Mucosa of rectum (tissue), 2 donors: ENCODE results near the gene HVCN1.
"Not testable (repeated sequence)": the region's sequence is repeated elsewhere in the genome, so short reads cannot be mapped to it uniquely, and the experiment has no call there.

ENCODE experiments used
- H3K27ac ChIP-seq, 2 donors: one replicate each; pipeline ENCODE4 v1.7.0; 2013; ENCODE audit warnings: inconsistent platforms in 2 of 2, low read depth in 2 of 2, low read length in 2 of 2
- H3K27me3 ChIP-seq, 2 donors: one replicate each; pipeline ENCODE4 v1.7.0; 2013; ENCODE audit warnings: low read length in 2 of 2; ENCODE audit not compliant: control insufficient read depth in 2 of 2, insufficient read depth in 2 of 2
- H3K36me3 ChIP-seq, 2 donors: one replicate each; pipeline ENCODE4 v1.7.0; 2013; ENCODE audit warnings: low read length in 2 of 2; ENCODE audit not compliant: control insufficient read depth in 2 of 2, insufficient read depth in 2 of 2
- H3K4me1 ChIP-seq, 2 donors: one replicate each; pipeline ENCODE4 v1.7.0; 2013; ENCODE audit warnings: low read length in 2 of 2, mild to moderate bottlenecking in 1 of 2; ENCODE audit not compliant: control insufficient read depth in 2 of 2, insufficient read depth in 2 of 2
- H3K4me3 ChIP-seq, 2 donors: one replicate each; pipeline ENCODE4 v1.7.0; 2013; ENCODE audit warnings: low read length in 2 of 2
- H3K9ac ChIP-seq, 2 donors: one replicate each; pipeline ENCODE4 v1.7.0; 2013; ENCODE audit warnings: low read length in 2 of 2, low read depth in 1 of 2, mild to moderate bottlenecking in 1 of 2
- H3K9me3 ChIP-seq, 2 donors: one replicate each; pipeline ENCODE4 v1.7.0; 2013; ENCODE audit warnings: low read length in 2 of 2; ENCODE audit not compliant: control insufficient read depth in 2 of 2
- donor health status: healthy.
- donor health status: Normal muscosa, but diverticular disease.

HVCN1 gene

GRCh38 chr12:110654238-110654637 is 34.7 kb downstream of the HVCN1 start:
- not testable (repeated sequence) for H3K27me3 ChIP-seq, H3K9me3 ChIP-seq, H3K4me3 ChIP-seq, H3K9ac ChIP-seq, H3K27ac ChIP-seq, H3K4me1 ChIP-seq
- H3K36me3 ChIP-seq = peaks cover 3 to 20% of the 10 kb centered on the region in 2 donors

GRCh38 chr12:110649341-110649847 is 39.5 kb downstream of the HVCN1 start:
- no peaks in the 10 kb centered on the region for H3K27me3 ChIP-seq
- H3K27ac ChIP-seq = no peak overlapping the region
- H3K9me3 ChIP-seq = no peaks in the 10 kb centered on the region
- H3K36me3 ChIP-seq = peaks cover 3 to 23% of the 10 kb centered on the region in 2 donors
- H3K4me1 ChIP-seq = no peaks in the 10 kb centered on the region
- H3K4me3 ChIP-seq = no peak overlapping the region
- no peak overlapping the region for H3K9ac ChIP-seq

- Histone ChIP-seq H3K4me1 (no peaks in the 10 kb centered on the region), H3K27ac (no peak overlapping the region), H3K9ac (no peak overlapping the region), H3K9me3 (no peaks in the 10 kb centered on the region), H3K36me3 (peaks cover 3 to 22% of the 10 kb centered on the region in 2 donors), H3K4me3 (no peak overlapping the region), H3K27me3 (no peaks in the 10 kb centered on the region)
These were observed 41.3 kb downstream of the HVCN1 start for GRCh38 chr12:110647631-110648040.

- no peaks in the 10 kb centered on the region for H3K36me3 ChIP-seq
- H3K4me1 ChIP-seq = peaks cover 0 to 2% of the 10 kb centered on the region in 2 donors
- no peak overlapping the region for H3K27ac ChIP-seq
- H3K9ac ChIP-seq = no peak overlapping the region
- H3K9me3 ChIP-seq = no peaks in the 10 kb centered on the region
- no peaks in the 10 kb centered on the region for H3K27me3 ChIP-seq
- no peak overlapping the region for H3K4me3 ChIP-seq
These were observed 47.4 kb downstream of the HVCN1 start for GRCh38 chr12:110641521-110641920.

- H3K9ac ChIP-seq = no peak overlapping the region
These were observed 48.5 kb downstream of the HVCN1 start for GRCh38 chr12:110640275-110641025.

GRCh38 chr12:110639336-110640141 is 49.4 kb downstream of the HVCN1 start:
- Histone ChIP-seq H3K36me3 (no peaks in the 10 kb centered on the region), H3K4me3 (no peak overlapping the region), H3K27ac (no peak overlapping the region), H3K9ac (no peak overlapping the region), H3K27me3 (no peaks in the 10 kb centered on the region), H3K4me1 (peaks cover 0 to 2% of the 10 kb centered on the region in 2 donors), H3K9me3 (no peaks in the 10 kb centered on the region)

More at GRCh38 chr12:110640275-110641025, 48.5 kb downstream of the HVCN1 start:
- H3K36me3 ChIP-seq = no peaks in the 10 kb centered on the region
- H3K27ac ChIP-seq = no peak overlapping the region
- H3K4me1 ChIP-seq = peaks cover 0 to 2% of the 10 kb centered on the region in 2 donors
- no peak overlapping the region for H3K4me3 ChIP-seq
- no peaks in the 10 kb centered on the region for H3K9me3 ChIP-seq
- no peaks in the 10 kb centered on the region for H3K27me3 ChIP-seq

- Histone ChIP-seq H3K27me3 (no peaks in the 10 kb centered on the region), H3K36me3 (no peaks in the 10 kb centered on the region), H3K9me3 (no peaks in the 10 kb centered on the region), H3K4me1 (peaks cover 0 to 2% of the 10 kb centered on the region in 2 donors), H3K9ac (no peak overlapping the region), H3K4me3 (no peak overlapping the region), H3K27ac (no peak overlapping the region)
These were observed 50.1 kb downstream of the HVCN1 start for GRCh38 chr12:110638796-110639195.

- peaks cover 0 to 2% of the 10 kb centered on the region in 2 donors for H3K4me1 ChIP-seq
- H3K9ac ChIP-seq = no peak overlapping the region
- H3K9me3 ChIP-seq = no peaks in the 10 kb centered on the region
- H3K27ac ChIP-seq = no peak overlapping the region
- H3K36me3 ChIP-seq = peaks cover 0 to under 1% of the 10 kb centered on the region in 2 donors
- H3K27me3 ChIP-seq = no peaks in the 10 kb centered on the region
- no peak overlapping the region for H3K4me3 ChIP-seq
These were observed 51.0 kb downstream of the HVCN1 start for GRCh38 chr12:110637869-110638441.

GRCh38 chr12:110636516-110636915 is 52.4 kb downstream of the HVCN1 start:
- Histone ChIP-seq H3K9ac (no peak overlapping the region), H3K27ac (no peak overlapping the region), H3K9me3 (no peaks in the 10 kb centered on the region), H3K4me1 (peaks cover 0 to 2% of the 10 kb centered on the region in 2 donors), H3K36me3 (peaks cover 0 to 7% of the 10 kb centered on the region in 2 donors), H3K27me3 (no peaks in the 10 kb centered on the region), H3K4me3 (no peak overlapping the region)

GRCh38 chr12:110635055-110635454 is 53.9 kb downstream of the HVCN1 start:
- no peak overlapping the region for H3K27ac ChIP-seq
- H3K36me3 ChIP-seq = peaks cover 0 to 7% of the 10 kb centered on the region in 2 donors
- no peak overlapping the region for H3K4me3 ChIP-seq
- H3K9me3 ChIP-seq = no peaks in the 10 kb centered on the region
- no peaks in the 10 kb centered on the region for H3K27me3 ChIP-seq
- H3K9ac ChIP-seq = no peak overlapping the region
- H3K4me1 ChIP-seq = peaks cover 0 to 2% of the 10 kb centered on the region in 2 donors
